ENCODE measurements around the gene NAB2.
"Not testable (repeated sequence)": the region's sequence is repeated elsewhere in the genome, so short reads cannot be mapped to it uniquely, and the experiment has no call there.

The NAB2 gene

GRCh38 chr12:57066245-57066644 is 22.7 kb upstream of the NAB2 start:
- no peak for DNase-seq (ENCODE audit: low spot score)

- DNase-seq (ENCODE audit: low spot score), result peak; percentile 84
These were observed 19.4 kb upstream of the NAB2 start for GRCh38 chr12:57069523-57069922.

GRCh38 chr12:57072661-57073060 is 16.3 kb upstream of the NAB2 start:
- DNase-seq (ENCODE audit: low spot score), result no peak

- not testable (repeated sequence) for DNase-seq (ENCODE audit: low spot score)
These were observed 15.1 kb upstream of the NAB2 start for GRCh38 chr12:57073566-57074450.

- DNase-seq (ENCODE audit: low spot score), result peak; percentile 100
These were observed 10.2 kb upstream of the NAB2 start, which contains the start of gene NEMP1 for GRCh38 chr12:57078519-57079404. Gene NEMP1, minus strand, starts transcription at chr12:57078791. Its CDS starts 46 bp downstream, at chr12:57078745.

GRCh38 chr12:57079821-57080220 is 9.1 kb upstream of the NAB2 start:
- no peak for DNase-seq (ENCODE audit: low spot score)

- DNase-seq (ENCODE audit: low spot score), result no peak
These were observed 8.1 kb upstream of the NAB2 start for GRCh38 chr12:57080855-57081254.

- DNase-seq (ENCODE audit: low spot score), result no peak
These were observed 2.9 kb upstream of the NAB2 start for GRCh38 chr12:57085999-57086492.

- DNase-seq (ENCODE audit: low spot score), result no peak
These were observed 2.4 kb upstream of the NAB2 start for GRCh38 chr12:57086493-57087009.

- peak; percentile 76 for DNase-seq (ENCODE audit: low spot score)
These were observed 1.8 kb upstream of the NAB2 start for GRCh38 chr12:57087010-57087690.

- peak; percentile 30 for DNase-seq (ENCODE audit: low spot score)
These were observed 1.1 kb upstream of the NAB2 start for GRCh38 chr12:57087691-57088353.

GRCh38 chr12:57089271-57090245 is 644 bp downstream of the NAB2 start:
- no peak for DNase-seq (ENCODE audit: low spot score)

- no peak for DNase-seq (ENCODE audit: low spot score)
These were observed 1.6 kb downstream of the NAB2 start for GRCh38 chr12:57090490-57090889.

- DNase-seq (ENCODE audit: low spot score), result no peak
These were observed 2.2 kb downstream of the NAB2 start for GRCh38 chr12:57090924-57091637.

GRCh38 chr12:57091638-57092528 is 3.0 kb downstream of the NAB2 start:
- no peak for DNase-seq (ENCODE audit: low spot score)

- no peak for DNase-seq (ENCODE audit: low spot score)
These were observed 3.6 kb downstream of the NAB2 start for GRCh38 chr12:57092529-57092862.

GRCh38 chr12:57092876-57093414 is 4.0 kb downstream of the NAB2 start:
- DNase-seq (ENCODE audit: low spot score), result no peak

Data from hematopoietic multipotent progenitor cell treated with erythropoietin and hydrocortisone succinate and interleukin-3 and kit ligand, for 15 days (in vitro differentiated cells).